Sigmoid colon (tissue), 4 donors: ENCODE data around the gene PDLIM4.

ENCODE experiments used
- CTCF ChIP-seq, 4 experiments: fragments of 450-650 bp in 3 of 4; fragments of 200-600 bp in 1 of 4; IDR thresholded peaks; one replicate each; pipeline ENCODE4 v1.5.1; 2016 to 2019; ENCODE audit warnings: antibody characterized with exemption in 4 of 4, mild to moderate bottlenecking in 3 of 4, moderate library complexity in 2 of 4
- EP300 ChIP-seq, 4 donors: sonication (generic); formaldehyde crosslinking; IDR thresholded peaks; one replicate each; pipeline ENCODE4 v1.6.1; 2017; ENCODE audit warnings: antibody characterized with exemption in 4 of 4
- POLR2A ChIP-seq, 2 donors: fragments of 450-650 bp; IDR thresholded peaks; one replicate each; pipeline ENCODE4 v1.6.1; 2016; ENCODE audit warnings: antibody characterized with exemption in 2 of 2, mild to moderate bottlenecking in 2 of 2, moderate library complexity in 2 of 2

- no peak for TF ChIP-seq CTCF (IDR thresholded peaks at IDR 0.05)
- no peak for TF ChIP-seq EP300 (IDR thresholded peaks at IDR 0.05)
- no peak for TF ChIP-seq POLR2A (IDR thresholded peaks at IDR 0.05)
These were observed 31.6 kb downstream of the PDLIM4 start for GRCh38 chr5:132289097-132289496.
